WI38 (cell line): ENCODE data around the gene LRRC14B.
"Not testable (repeated sequence)": the region's sequence is repeated elsewhere in the genome, so short reads cannot be mapped to it uniquely, and the experiment has no call there.

Source experiments
- H3K4me3 ChIP-seq: 2 replicates; pipeline ENCODE4 v1.5.1; 2011; ENCODE audit warnings: low read depth, mild to moderate bottlenecking, control low read depth, low read length
- CTCF ChIP-seq: IDR thresholded peaks from 2 replicates; pipeline ENCODE4 v1.5.1; 2012; ENCODE audit warnings: low read depth, mild to moderate bottlenecking, control low read depth, low read length

The LRRC14B gene

DNA sequence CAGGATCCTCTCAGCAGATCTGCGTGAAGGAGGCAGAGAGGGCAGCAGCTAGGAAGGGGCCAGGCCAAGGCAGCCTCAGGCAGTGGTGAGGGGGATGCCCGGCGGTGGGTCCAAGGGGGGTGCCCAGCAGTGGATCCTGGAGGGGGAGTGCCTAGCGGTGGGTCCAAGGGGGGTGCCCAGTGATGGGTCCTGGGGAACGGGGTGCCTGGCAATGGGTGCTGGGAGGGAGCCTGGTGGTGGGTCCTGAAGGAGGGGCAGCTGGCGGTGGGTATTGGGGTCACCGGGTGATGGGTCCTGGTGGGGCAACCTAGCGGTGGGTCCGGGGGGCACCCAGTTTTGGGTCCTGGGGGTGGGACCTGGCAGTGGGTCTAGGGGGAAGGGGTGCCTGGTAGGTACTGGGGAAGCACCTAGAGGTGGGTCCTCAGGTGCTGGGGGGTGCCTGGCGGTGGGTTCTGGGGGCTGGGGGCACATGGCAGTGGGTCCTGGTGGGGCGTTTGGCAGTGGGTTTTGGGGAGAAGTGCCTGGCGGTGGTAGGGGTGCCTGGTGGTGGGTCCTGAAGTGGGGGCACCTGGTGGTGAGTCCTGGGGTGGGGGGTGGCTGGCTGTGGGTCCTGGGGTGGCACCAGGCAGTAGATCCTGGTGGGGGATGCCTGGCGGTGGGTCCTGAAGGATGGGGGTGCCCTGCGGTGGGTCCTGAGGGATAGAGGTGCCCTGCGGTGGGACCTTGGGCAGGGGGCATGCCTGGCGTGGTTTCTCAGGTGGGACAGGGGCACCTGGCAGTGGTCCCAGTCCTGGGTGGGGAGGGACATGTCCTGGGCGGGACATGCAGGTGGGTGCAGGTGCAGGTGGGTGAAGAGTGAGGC lies 1.9 kb downstream of the LRRC14B start:
- TF ChIP-seq CTCF, result no peak
- H3K4me3 ChIP-seq, result no peak overlapping the region

- no peak overlapping the region for H3K4me3 ChIP-seq
- TF ChIP-seq CTCF, result no peak
Observed at GRCh38 chr5:194102-194501, 2.8 kb downstream of the LRRC14B start.

- no peak overlapping the region for H3K4me3 ChIP-seq
- no peak for TF ChIP-seq CTCF
Observed at GRCh38 chr5:194603-195209, 3.4 kb downstream of the LRRC14B start.

- no peak overlapping the region for H3K4me3 ChIP-seq
- 0 out of 2 replicates have a peak, but pooled peaks have one; percentile 4 for TF ChIP-seq CTCF
Observed at GRCh38 chr5:195401-196160, 4.3 kb downstream of the LRRC14B start.

GRCh38 chr5:196350-196749 lies 5.1 kb downstream of the LRRC14B start:
- no peak for TF ChIP-seq CTCF
- H3K4me3 ChIP-seq, result no peak overlapping the region

- not testable (repeated sequence) for H3K4me3 ChIP-seq
Observed at GRCh38 chr5:197031-197430, 5.7 kb downstream of the LRRC14B start.

GRCh38 chr5:197892-198489 lies 6.7 kb downstream of the LRRC14B start:
- no peak overlapping the region for H3K4me3 ChIP-seq
- TF ChIP-seq CTCF, result no peak
